AG04450 (cell line): ENCODE results near the gene STPG2. TPM values are rescaled to one million over a fixed set of nuclear protein-coding genes. Genes with fewer than 3 reads are reported as not detected.

Experiments used
- CTCF ChIA-PET: fragments of 300-600, 350-600 bp; formaldehyde crosslinking; extraction: SDS; loops from one replicate; lab custom pipeline; 2022; ENCODE audit warnings: antibody characterized with exemption, inconsistent platforms; lab: Charles Lee
- POLR2A ChIA-PET: fragments of 350-600 bp; formaldehyde crosslinking; extraction: SDS; loops from one replicate; lab custom pipeline; 2021; ENCODE audit warnings: antibody characterized with exemption, inconsistent platforms; lab: Yijun Ruan, JAX
- DNase-seq: peaks from one replicate; pipeline ENCODE4 v3.0.0-alpha.2; 2011; ENCODE audit warnings: low read depth, low spot score
- H3K27ac ChIP-seq: one replicate; pipeline ENCODE4 v1.5.1; 2012; ENCODE audit warnings: low read depth, low read length, control low read depth
- H3K27me3 ChIP-seq: one replicate; pipeline ENCODE4 v1.6.0; 2012; ENCODE audit warnings: low read length; ENCODE audit not compliant: control insufficient read depth, insufficient read depth
- H3K4me3 ChIP-seq: 2 replicates; pipeline ENCODE4 v1.5.1; 2011; ENCODE audit warnings: mild to moderate bottlenecking, low read depth, low read length, control low read depth
- H3K9me3 ChIP-seq: 2 replicates; pipeline ENCODE4 v1.5.1; 2012; ENCODE audit warnings: low read length; ENCODE audit not compliant: control insufficient read depth, insufficient read depth
- polyA plus RNA-seq: library from polyadenylated mRNA; depleted of rRNA; stranded (reverse); fragments of >200 nt; gene quantifications from 2 replicates; pipeline ENCODE4 v1.2.3, GENCODE V29; 2011
- TF ChIP-seq, protein P1 (sequence below): IDR thresholded peaks from 2 replicates; pipeline ENCODE4 v1.5.1; 2011; ENCODE audit warnings: low read depth, low read length, control low read depth, inconsistent platforms

The STPG2 gene
- polyA plus RNA-seq, 1 experiment: not detected

DNA sequence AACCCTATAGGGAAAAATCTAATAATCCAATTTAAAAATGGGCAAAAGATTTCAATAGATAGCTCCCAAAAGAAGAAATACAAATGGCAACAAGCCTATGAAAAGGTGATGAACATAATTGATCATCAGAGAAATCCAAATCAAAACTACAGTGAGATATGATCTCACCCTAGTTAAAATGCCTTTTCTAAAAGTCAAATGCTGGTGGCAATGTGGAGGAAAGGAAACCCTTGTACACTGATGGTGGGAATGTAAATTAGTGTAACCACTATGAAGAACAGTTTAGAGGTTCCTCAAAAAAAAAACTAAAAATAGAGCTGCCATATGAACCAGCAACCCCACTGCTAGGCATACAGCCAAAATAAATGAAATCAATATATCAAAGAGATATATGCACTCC is 44.5 kb downstream of the STPG2 start:
- Histone ChIP-seq H3K27ac (no peak overlapping the region), H3K27me3 (no peaks in the 10 kb centered on the region), H3K9me3 (no peaks in the 10 kb centered on the region), H3K4me3 (no peak overlapping the region)
- CTCF ChIA-PET: no interaction called here
- no peak for DNase-seq
- TF ChIP-seq, protein P1, sequence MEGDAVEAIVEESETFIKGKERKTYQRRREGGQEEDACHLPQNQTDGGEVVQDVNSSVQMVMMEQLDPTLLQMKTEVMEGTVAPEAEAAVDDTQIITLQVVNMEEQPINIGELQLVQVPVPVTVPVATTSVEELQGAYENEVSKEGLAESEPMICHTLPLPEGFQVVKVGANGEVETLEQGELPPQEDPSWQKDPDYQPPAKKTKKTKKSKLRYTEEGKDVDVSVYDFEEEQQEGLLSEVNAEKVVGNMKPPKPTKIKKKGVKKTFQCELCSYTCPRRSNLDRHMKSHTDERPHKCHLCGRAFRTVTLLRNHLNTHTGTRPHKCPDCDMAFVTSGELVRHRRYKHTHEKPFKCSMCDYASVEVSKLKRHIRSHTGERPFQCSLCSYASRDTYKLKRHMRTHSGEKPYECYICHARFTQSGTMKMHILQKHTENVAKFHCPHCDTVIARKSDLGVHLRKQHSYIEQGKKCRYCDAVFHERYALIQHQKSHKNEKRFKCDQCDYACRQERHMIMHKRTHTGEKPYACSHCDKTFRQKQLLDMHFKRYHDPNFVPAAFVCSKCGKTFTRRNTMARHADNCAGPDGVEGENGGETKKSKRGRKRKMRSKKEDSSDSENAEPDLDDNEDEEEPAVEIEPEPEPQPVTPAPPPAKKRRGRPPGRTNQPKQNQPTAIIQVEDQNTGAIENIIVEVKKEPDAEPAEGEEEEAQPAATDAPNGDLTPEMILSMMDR: no peak
- POLR2A ChIA-PET: no interaction called here

DNA sequence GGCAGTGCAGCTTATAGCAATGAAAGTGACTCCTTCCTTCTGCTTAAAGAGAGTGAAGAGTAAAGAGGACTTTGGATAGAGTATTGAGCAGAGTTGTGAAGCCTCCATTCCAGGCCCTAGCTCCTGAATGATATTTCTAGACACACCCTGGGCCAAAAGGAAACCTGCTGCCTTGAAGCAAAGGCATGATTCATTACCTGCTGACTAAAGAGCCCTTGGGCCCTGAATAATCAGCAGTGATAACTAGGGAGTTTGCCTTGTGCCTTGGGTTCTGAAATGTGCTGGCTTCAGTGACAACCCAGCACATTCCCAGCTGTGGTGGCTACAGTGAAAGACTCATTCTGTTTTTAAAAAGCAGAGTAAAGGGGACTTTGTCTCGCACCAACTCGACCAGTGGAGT is 49.2 kb downstream of the STPG2 start:
- CTCF ChIA-PET: no interaction called here
- Histone ChIP-seq H3K4me3 (no peak overlapping the region), H3K27ac (no peak overlapping the region), H3K27me3 (no peaks in the 10 kb centered on the region), H3K9me3 (no peaks in the 10 kb centered on the region)
- no peak for DNase-seq
- TF ChIP-seq, protein P1: no peak
- POLR2A ChIA-PET: no interaction called here

DNA sequence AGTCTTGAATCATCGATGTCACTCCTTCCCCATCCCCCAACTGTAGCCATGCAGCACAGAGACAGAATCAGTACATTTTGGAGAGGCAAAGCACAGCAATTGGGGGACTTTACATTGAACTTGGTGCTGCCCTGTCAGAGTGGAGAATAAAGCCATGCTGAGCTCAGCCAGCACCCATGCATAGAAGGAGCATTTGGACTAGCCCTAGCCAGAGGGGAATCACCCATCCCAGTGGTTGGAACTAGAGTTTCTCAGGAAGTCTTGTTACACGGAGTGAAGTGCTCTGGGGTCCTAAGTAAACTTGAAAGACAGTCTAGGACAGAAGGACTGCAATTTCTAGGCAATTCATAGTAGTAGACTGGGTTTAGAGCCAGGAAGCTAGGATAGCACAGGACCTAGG is 49.6 kb downstream of the STPG2 start:
- Histone ChIP-seq H3K27ac (no peak overlapping the region), H3K27me3 (no peaks in the 10 kb centered on the region), H3K9me3 (no peaks in the 10 kb centered on the region), H3K4me3 (no peak overlapping the region)
- ChIA-PET CTCF (no interaction called here), POLR2A (no interaction called here)
- TF ChIP-seq, protein P1: no peak
- no peak for DNase-seq

DNA sequence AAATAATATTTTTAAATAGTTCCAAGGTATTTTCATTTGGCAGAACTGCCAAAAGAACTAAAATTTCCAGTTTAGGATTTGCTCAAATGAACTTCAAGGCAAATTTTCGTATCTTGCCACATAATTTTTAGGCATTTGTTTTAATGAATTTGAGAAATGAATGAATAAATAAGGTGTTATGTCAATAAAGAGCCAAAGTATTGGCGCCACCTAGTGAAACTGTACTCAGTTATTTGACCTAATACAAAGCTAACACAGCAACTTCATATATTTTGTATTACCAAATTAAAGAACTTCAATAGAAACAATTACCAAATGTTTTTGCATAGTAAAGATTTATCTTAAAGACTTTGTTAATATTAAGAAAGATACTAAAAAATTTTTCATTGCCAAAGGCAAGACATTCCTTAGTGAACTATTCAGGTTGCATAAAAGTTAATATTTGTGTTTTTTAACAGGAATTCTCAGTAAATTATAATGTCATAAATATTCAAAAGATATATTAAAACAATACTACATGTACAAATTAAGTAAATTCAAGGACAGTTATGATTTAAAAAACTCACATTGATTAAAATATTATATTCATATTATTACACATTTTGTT is 50.3 kb downstream of the STPG2 start:
- TF ChIP-seq, protein P1: peak; percentile 70
- no peaks in the 10 kb centered on the region for H3K9me3 ChIP-seq
- no peak overlapping the region for H3K4me3 ChIP-seq
- CTCF ChIA-PET: interaction anchor here (0.9 to 1.3 kb wide), 2 partner anchors 9 to 1377 kb away, joined by 3 to 5 read pairs; no protein-coding TSS in a partner anchor
- POLR2A ChIA-PET: no interaction called here
- H3K27me3 ChIP-seq: no peaks in the 10 kb centered on the region
- DNase-seq: no peak
- H3K27ac ChIP-seq: no peak overlapping the region

DNA sequence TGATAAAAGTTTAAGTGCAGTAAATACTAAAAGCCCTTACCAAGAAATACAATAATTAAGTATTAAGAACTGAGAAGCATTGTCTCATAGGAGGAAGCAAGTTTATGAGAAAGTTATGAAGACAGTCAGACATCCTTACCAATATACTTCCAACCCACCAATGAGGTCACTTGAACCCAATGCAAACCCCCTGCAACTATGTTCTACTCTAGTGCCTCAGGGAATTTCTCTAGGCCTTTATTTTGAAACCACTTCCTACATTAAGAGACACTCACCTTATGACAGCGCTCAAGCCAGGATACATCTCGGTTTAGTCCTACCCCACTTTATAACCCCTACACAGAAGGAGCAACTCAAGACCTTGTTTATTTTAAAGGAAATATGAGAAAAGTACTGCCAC is 61.3 kb downstream of the STPG2 start:
- Histone ChIP-seq H3K27ac (no peak overlapping the region), H3K4me3 (no peak overlapping the region), H3K9me3 (no peaks in the 10 kb centered on the region), H3K27me3 (no peaks in the 10 kb centered on the region)
- no peak for DNase-seq
- POLR2A ChIA-PET: no interaction called here
- TF ChIP-seq, protein P1: no peak
- CTCF ChIA-PET: no interaction called here
